Ascending aorta (tissue), 2 donors: ENCODE measurements around the gene DYNLT1. TPM values are rescaled to one million over a fixed set of nuclear protein-coding genes. Genes with fewer than 3 reads are reported as not detected.
"Not testable (repeated sequence)": the region's sequence is repeated elsewhere in the genome, so short reads cannot be mapped to it uniquely, and the experiment has no call there.

Source experiments
- DNase-seq, 2 donors: peaks; one replicate each; pipeline ENCODE4 v3.0.0-alpha.2; 2019; ENCODE audit warnings: low spot score in 2 of 2
- H3K27ac ChIP-seq, 2 donors: fragments of 200-600 bp; sonication (generic); one replicate each; pipeline ENCODE4 v1.5.1; 2016 to 2017; ENCODE audit warnings: mild to moderate bottlenecking in 1 of 2
- H3K27me3 ChIP-seq: fragments of 200-600 bp; sonication (generic); one replicate; pipeline ENCODE4 v1.5.1; 2017
- H3K36me3 ChIP-seq, 2 donors: fragments of 200-600 bp; sonication (generic); one replicate each; pipeline ENCODE4 v1.5.1; 2016
- H3K4me1 ChIP-seq, 2 donors: fragments of 200-600 bp; sonication (generic); one replicate each; pipeline ENCODE4 v1.5.1; 2016 to 2017; ENCODE audit warnings: mild to moderate bottlenecking in 1 of 2
- H3K4me3 ChIP-seq, 2 donors: fragments of 200-600 bp; sonication (generic); one replicate each; pipeline ENCODE4 v1.5.1; 2016 to 2017; ENCODE audit warnings: mild to moderate bottlenecking in 1 of 2
- H3K9me3 ChIP-seq, 2 donors: fragments of 200-600 bp; sonication (generic); one replicate each; pipeline ENCODE4 v1.5.1; 2016
- intact Hi-C: fragments of 100-400 bp; cut with DNase I; formaldehyde crosslinking; loops from one replicate; pipeline ENCODE4 v1.15.1; 2023
- total RNA-seq: library from RNA; depleted of rRNA; stranded (reverse); fragments of >200 nt; gene quantifications from one replicate; pipeline ENCODE4 v1.1.0, GENCODE V29; 2016
- TF ChIP-seq, protein P1 (sequence below), 3 experiments: fragments of 200-600 bp in 2 of 3; fragments of 450-650 bp in 1 of 3; sonication (generic) in 2 of 3; IDR thresholded peaks; one replicate each; pipeline ENCODE4 v1.5.1; 2016 to 2019; ENCODE audit warnings: antibody characterized with exemption in 3 of 3, mild to moderate bottlenecking in 1 of 3, moderate library complexity in 1 of 3

The DYNLT1 gene
- total RNA-seq, 1 donor from 2014 or later: 5.7 TPM

DNA sequence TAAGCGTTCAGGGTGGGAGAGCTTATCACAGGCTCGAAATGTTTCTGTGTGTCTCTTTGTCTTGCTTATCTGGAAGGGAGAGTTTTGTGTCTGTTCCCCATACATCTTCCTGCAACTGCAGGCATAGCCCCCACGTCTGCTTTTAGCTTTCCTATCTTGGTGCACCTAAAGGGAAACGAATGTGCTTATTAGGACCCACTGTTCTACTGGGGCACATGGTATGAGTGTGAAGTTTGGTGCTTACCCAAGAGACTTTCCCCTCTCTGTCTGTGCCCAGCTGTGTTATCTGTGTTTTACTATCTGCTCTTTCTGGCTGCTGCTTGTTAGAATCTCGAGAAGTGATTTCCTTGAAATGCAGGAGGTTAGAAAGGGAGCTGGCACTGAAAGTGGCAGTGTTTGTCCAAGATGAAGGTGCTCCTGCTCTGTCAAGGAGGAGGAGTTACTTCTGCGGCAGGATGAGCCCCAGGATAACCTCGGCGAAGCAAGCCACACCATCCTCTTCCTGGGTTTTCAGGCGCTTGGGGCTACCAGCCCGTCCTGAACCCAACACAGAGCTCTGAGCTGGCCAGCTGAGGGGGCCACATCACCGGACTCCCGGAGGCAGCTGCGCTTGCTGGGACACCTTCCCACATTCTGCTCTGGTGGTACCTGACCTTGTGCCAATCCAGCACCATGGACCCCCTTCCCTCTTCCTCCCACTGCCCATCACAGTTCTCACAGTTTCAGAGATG lies 23.4 kb downstream of the DYNLT1 start:
- Histone ChIP-seq H3K9me3 (no peaks in the 10 kb centered on the region), H3K27ac (no peak overlapping the region), H3K27me3 (no peaks in the 10 kb centered on the region), H3K4me1 (peaks cover 0 to 3% of the 10 kb centered on the region in 2 donors), H3K36me3 (peaks cover 11 to 31% of the 10 kb centered on the region in 2 donors), H3K4me3 (no peak overlapping the region)
- intact Hi-C loops: no loop called here
- no peak for DNase-seq
- TF ChIP-seq, protein P1, sequence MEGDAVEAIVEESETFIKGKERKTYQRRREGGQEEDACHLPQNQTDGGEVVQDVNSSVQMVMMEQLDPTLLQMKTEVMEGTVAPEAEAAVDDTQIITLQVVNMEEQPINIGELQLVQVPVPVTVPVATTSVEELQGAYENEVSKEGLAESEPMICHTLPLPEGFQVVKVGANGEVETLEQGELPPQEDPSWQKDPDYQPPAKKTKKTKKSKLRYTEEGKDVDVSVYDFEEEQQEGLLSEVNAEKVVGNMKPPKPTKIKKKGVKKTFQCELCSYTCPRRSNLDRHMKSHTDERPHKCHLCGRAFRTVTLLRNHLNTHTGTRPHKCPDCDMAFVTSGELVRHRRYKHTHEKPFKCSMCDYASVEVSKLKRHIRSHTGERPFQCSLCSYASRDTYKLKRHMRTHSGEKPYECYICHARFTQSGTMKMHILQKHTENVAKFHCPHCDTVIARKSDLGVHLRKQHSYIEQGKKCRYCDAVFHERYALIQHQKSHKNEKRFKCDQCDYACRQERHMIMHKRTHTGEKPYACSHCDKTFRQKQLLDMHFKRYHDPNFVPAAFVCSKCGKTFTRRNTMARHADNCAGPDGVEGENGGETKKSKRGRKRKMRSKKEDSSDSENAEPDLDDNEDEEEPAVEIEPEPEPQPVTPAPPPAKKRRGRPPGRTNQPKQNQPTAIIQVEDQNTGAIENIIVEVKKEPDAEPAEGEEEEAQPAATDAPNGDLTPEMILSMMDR (IDR thresholded peaks at IDR 0.05): no peak

DNA sequence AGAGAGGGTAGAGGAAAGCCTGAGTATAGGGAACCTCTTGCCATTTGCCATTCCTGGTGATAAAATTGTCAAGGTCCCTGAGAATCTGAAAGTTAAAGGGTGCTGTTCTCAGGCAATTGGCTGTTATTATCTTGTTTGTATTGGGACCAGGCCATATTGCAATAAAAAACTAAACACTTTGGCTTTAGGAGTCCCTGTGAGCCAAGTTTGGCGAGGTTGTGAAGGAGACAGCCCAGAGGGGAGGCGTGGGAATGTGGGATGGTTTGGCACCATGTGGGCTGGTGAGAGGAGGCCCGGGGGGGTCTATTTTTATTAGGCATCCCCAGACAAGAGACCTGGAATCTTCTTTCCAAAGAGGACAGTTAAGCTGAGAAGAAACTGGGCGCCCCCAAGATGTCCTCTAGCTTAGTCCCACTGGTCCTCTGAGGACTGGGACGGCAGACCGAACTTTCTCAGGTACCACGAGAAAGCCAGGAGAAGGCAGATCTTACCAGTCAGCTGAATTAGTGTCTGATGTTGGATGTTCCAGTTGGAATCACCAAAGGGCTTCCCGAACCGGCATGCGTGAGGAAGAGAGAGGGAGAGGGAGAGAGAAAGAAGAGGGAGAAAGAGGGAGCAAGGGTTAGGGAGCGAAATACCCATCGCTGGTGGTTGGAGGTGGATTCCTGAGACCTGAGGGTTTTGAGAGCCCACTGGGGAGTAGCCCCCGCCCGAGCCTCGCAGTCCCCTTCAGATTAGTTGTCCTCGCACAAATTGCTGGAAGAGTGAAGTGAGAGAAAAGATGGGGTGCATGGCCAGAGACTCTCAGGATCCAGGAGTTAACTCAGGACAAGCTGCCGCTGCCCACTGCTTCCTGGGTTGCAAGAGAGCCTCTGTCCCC lies 24.4 kb downstream of the DYNLT1 start:
- H3K27ac ChIP-seq: no peak overlapping the region
- no peaks in the 10 kb centered on the region for H3K27me3 ChIP-seq
- peaks cover 11 to 34% of the 10 kb centered on the region in 2 donors for H3K36me3 ChIP-seq
- no peaks in the 10 kb centered on the region for H3K9me3 ChIP-seq
- TF ChIP-seq, protein P1 (IDR thresholded peaks at IDR 0.05): no peak
- DNase-seq: no peak
- intact Hi-C loops: no loop called here
- H3K4me1 ChIP-seq: no peaks in the 10 kb centered on the region
- H3K4me3 ChIP-seq: no peak overlapping the region

GRCh38 chr6:158618289-158618688 lies 26.3 kb downstream of the DYNLT1 start:
- intact Hi-C loops, DNase-seq, H3K9me3 ChIP-seq, H3K27me3 ChIP-seq, H3K27ac ChIP-seq, H3K4me3 ChIP-seq, H3K4me1 ChIP-seq: not testable (repeated sequence)
- peaks cover 15 to 34% of the 10 kb centered on the region in 2 donors for H3K36me3 ChIP-seq

DNA sequence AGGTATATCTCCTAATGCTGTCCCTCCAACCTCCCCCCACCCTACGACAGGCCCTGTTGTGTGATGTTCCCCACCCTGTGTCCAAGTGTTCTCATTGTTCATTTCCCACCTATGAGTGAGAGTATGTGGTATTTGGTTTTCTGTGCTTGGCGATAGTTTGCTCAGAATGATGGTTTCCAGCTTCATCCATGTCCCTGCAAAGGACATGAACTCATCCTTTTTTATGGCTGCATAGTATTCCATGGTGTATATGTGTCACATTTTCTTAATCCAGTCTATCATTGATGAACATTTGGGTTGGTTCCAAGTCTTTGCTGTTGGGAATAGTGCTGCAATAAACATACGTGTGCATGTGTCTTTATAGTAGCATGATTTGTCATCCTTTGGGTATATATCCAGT lies 29.9 kb downstream of the DYNLT1 start:
- H3K4me1 ChIP-seq, H3K27me3 ChIP-seq, H3K4me3 ChIP-seq, H3K27ac ChIP-seq, DNase-seq, H3K9me3 ChIP-seq, intact Hi-C loops: not testable (repeated sequence)
- H3K36me3 ChIP-seq: peaks cover 4 to 18% of the 10 kb centered on the region in 2 donors

DNA sequence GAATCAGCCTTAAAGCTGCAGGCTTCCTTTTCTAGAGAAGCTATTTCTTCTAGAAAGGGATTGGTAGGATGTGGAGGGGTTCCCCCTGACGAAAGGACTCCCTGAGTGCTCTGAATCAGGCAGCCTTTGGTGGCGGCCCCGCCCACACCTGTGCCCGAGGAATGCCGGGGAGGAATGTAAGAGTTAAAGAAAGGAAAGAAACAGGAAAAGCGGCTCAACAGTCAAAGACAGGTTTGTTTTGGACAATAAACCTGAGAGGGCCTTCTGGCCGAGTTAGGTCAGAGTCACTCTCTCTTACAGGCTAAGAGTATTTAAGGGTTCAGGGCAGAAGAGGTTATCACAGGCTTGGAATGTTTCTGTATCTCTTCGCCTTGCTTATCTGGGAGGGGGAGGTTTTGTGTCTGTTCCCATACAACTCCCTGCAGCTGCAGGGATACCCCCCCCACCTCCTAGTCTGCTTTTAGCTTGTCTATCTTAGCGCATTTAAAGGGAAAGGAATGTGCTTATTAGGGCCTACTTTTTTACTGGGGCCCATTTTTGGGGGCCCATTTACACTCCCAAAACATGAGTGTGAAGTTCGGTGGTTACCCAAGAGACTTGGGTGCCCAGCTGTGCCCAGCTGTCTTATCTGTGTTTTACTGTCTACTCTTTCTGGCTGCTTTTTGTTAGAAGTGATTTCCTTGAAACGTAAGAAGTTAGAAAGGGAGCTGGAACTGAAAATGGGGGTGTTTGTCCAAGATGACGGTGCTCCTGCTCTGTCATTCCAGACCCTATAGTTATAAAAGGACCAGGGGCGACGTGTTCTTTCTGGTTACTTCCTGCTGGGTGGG lies 32.8 kb downstream of the DYNLT1 start:
- TF ChIP-seq, protein P1 (IDR thresholded peaks at IDR 0.05): no peak
- H3K4me1 ChIP-seq: peaks cover 0 to 10% of the 10 kb centered on the region in 2 donors
- H3K4me3 ChIP-seq: no peak overlapping the region
- no peaks in the 10 kb centered on the region for H3K9me3 ChIP-seq
- H3K36me3 ChIP-seq: peaks cover 13 to 33% of the 10 kb centered on the region in 2 donors
- intact Hi-C loops: no loop called here
- no peaks in the 10 kb centered on the region for H3K27me3 ChIP-seq
- DNase-seq: no peak
- no peak overlapping the region for H3K27ac ChIP-seq

- peaks cover 13 to 37% of the 10 kb centered on the region in 2 donors for H3K36me3 ChIP-seq
Measured at GRCh38 chr6:158611039-158611438, 33.5 kb downstream of the DYNLT1 start.

More at GRCh38 chr6:158611039-158611438, 33.5 kb downstream of the DYNLT1 start:
- no peak for DNase-seq
- H3K27me3 ChIP-seq: no peaks in the 10 kb centered on the region
- H3K4me3 ChIP-seq: no peak overlapping the region
- H3K4me1 ChIP-seq: peaks cover 0 to 10% of the 10 kb centered on the region in 2 donors
- H3K9me3 ChIP-seq: no peaks in the 10 kb centered on the region
- H3K27ac ChIP-seq: no peak overlapping the region
- TF ChIP-seq, protein P1 (IDR thresholded peaks at IDR 0.05): no peak
- intact Hi-C loops: no loop called here
